HG02759 (cell line): ENCODE results near the gene DDX52.

Source experiments
- ATAC-seq: cut with Tn5 transposase; IDR thresholded peaks from one replicate; pipeline ENCODE4 v1.9.1; 2021; ENCODE audit warnings: mild to moderate bottlenecking, moderate library complexity; ENCODE audit not compliant: unreplicated experiment

The DDX52 gene

DNA sequence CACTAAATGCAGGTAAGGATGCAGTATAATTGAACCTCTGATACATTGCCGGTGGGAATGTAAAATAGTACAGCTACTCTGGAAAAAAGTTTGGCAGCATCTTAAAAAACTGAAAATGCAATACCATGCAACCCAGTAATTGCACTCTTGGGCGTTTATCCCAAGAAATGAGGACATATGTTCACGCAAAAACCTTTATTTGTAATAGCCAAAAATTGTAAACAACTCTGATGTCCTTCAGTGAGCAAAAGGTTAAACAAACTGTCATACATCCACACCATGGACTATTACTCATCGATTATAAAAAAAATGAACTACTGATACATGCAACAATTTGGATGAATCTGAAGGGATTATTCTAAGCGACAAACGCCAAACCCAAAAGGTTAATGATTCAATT lies 51.0 kb downstream of the DDX52 start:
- no peak for ATAC-seq

DNA sequence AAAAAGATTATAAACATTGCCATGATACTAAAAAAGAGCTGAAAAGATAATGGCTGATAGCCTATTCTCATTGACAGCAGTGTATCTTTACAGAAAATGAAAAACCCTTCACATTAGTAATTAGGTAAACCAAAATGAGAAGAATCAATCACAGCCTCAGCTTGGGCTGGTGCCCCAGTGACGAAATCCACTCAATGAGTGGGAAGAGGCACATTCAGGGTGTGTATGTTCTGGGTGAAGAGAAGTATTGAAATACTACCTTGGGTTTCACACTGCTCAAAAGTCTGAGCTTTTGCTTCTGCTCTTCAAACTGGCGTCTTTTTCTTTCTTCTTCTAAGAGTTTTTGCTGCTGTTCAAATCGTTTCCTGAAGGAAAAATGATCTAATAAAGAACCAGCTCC lies 58.2 kb downstream of the DDX52 start:
- ATAC-seq: no peak

DNA sequence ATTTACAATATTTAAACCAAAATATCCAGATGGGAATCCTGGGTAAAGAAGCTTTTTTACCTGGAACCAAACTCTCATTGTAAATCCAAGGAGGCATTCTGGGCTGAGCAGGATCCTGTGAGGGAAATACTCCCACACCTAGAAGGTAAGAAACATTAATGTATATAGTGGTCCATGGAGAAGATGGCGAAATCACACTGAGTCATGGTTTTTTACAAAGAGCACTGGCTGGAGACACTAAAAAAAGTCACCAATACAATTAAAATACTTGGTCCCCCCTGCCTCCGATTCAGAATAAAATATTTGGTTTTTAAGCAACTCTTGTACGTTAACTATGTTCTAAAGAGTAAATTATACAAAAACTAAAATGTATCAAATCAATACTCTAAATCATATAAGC lies 67.0 kb downstream of the DDX52 start:
- no peak for ATAC-seq

DNA sequence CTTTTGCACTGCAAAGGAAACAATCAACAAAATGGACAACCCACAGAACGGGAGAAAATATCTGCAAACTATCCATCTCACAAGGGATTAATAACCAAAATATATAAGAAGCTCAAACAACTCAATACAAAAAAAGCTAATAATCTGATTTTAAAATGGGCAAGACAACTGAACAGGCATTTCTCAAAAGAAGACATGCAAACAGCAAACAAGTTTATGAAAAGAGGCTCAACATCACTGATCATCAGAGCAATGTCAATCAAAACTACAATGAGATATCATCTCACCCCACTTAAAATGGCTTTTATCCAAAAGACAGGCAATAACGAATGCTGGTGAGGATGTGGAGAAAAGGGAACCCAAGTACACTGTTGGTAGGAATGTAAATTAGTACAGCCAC lies 68.8 kb downstream of the DDX52 start:
- no peak for ATAC-seq

DNA sequence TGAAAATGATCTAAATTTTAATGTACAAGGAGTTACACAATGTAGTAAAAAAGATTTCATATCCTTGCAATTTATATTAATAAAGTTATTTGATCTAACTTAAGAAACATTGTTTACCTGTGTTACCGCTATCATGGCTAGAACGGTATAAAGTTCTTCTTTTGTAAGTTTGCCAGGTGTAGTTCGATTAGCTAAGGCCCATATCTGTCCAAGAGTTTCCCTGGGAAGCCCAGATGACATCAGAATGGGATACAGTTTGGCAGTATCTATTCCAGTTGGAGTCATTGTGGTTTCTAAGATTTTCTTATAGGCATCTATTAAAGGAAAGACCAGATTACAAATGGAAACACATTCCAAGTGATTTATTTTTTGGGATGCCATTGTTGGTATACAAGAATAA lies 71.6 kb downstream of the DDX52 start:
- ATAC-seq: no peak

DNA sequence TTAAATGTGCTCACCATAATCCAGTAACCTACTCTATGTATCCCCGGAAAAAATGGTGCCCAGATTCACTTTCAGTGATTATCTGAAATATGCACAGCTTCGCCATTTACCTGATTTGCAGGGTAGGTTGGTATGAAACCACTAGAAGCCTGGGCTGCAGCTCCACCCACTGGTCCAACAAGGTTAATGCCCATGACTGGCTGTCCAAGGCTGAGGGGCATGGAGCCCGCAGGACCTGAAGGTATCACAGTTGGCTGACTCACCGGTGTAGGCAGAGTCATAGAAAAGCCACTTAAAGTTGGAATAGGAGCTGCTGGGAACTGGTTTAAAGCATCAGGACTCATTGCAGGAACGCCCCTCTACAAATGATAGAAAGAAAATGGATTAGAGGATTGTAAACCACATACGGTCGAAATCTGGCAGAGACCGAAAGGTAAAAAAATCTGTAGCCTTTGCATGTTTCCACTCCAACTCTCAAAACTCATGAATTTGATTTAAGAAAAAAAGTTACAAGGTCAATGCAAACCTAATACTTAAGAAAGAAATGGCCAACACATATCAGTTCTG lies 72.6 kb downstream of the DDX52 start:
- no peak for ATAC-seq

DNA sequence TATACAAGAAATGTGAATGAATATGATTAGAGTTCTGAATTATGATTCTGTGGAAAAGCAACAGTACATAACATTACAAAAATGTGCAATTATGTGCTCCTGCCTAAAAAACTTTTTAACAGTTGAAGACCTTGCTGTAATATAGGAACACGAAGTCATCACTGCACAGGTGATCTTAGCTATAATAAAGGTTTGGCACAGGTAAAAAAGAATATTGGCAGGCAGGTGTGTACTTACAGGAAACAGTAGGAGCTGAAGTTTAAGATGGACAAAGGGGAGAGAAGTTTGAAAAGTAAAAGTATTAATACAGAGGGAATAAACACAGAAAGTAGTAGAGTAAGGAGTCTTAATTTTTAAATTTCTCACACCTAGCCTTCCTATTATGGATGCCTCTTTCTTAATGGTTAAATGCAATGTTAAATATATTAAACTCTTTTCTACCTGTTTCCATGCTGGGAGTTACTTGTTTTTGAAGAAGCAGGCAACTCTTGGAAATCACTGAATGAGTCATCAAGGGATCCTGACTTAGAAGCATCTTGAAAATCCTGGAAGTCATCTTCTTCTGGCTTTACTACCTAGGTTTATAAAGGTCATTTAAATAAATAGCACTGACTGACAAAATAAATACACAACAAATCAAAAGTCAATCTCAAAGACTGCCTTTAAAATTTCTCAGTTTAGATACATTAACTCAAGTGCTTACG lies 74.7 kb downstream of the DDX52 start:
- ATAC-seq: no peak

DNA sequence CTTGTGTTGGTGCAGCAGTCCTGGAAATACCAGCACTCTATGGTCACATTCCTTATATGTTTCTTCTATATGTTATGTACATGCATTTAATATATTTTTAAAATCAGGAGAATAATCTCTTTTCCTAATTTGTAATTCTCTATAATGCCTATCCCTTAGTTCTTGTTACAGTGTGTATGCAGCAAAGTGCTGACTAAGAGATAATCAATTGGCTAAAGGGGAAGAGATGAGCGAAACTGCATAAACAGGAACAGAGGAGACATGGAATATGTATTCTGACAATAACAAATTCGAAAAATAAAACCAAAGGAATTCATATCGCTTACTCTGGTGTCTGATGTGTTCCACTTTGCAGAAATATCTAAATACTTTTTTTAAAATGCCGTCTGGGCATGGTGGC lies 75.7 kb downstream of the DDX52 start:
- no peak for ATAC-seq

DNA sequence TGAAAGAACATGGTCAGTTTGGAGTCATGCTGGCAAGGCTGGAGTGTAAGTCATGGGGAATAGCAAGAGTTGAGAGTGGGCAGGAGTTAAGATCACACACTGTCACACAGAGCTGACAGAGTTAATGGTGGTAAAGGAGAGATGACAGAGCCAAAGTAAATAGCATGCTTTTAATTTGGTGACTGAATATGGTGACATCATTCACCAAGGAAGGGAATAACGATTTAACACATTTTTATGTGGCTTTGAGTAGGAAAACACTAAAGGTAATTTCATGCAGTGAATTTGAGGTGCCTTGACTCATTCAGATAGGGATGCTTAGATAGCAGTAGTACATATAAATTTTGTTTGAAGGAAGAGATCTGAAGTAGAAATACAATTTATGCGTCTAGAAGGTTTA lies 76.1 kb downstream of the DDX52 start:
- no peak for ATAC-seq

DNA sequence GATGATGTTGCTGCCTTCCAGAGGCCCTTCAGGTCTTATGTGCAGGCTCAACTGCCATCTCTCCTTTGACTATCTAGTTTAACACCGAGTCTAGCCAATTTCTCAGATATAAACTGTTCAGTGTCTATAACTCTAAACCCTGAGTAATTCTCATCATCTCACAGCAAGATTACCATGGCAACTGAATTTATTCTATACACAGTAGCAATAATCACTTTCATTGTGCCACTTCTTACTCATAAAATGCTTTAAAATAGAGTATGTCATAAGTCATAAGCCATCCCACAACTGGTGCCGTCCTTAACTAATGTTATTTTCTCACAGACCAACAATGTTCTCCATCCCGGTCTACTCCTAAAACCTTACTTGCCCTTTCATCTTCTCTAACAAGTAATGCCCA lies 79.0 kb downstream of the DDX52 start:
- no peak for ATAC-seq

DNA sequence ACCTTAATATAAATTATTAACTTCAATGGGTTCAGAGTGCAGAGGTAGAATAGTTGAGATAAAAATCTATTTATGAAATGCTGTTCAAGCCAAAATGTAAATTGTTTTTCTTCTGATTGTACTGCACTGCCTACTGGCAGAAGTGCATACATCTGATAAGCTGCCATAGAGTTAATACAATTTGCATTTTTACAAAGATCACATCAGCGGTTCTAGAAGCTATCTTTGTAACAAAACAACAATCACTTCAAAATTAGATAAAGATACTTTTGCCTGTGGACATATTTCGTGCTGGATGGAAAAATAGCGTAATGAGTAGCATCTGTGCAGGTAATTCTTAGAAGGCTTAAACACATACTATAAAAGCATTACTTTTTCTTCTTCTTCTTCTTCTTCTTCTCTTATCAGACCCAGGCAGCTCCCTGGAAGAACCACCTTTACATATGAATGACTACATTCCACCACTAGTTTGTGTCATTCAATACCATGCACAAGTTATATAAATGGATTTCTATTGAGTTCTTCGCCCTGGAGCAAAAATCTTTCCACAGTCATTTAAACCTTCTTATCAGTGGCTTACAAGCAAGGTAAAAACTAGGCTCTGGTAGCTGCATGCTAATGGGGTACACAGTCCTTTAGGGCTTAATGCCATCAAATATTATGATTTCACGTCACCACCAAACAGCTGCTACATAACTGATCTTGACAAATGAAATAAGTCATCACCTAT lies 81.1 kb downstream of the DDX52 start:
- ATAC-seq: no peak
